NCI-H1436 treated with DMSO at 0.1 percent for 48 hours (cell line): ENCODE data around the gene ZNF318.
"Not testable (repeated sequence)": the region's sequence is repeated elsewhere in the genome, so short reads cannot be mapped to it uniquely, and the experiment has no call there.

Source experiments
- DNase-seq: peaks from one replicate; lab custom pipeline; 2025; lab: John Stamatoyannopoulos, UW

ZNF318 gene

DNA sequence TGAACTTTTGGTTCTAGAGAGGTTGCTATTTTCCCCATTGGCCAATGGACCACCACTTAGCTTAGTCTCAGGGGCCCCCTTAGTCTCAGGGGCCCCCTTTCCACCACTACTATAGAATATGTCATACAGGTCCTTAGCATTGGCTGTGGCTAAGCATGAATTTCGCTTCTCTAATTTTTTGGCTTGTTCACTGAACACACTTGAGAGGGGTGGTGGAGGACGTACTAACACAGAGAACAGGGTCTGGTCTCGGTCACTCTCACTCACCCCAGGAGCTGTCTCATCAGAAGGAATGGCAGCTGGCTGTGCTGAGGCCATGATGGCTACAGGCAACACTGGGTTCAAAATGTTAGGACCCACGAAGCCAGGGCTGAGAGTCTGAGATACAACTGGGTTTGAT, 30.3 kb downstream of the ZNF318 start:
- DNase-seq, result no peak

DNA sequence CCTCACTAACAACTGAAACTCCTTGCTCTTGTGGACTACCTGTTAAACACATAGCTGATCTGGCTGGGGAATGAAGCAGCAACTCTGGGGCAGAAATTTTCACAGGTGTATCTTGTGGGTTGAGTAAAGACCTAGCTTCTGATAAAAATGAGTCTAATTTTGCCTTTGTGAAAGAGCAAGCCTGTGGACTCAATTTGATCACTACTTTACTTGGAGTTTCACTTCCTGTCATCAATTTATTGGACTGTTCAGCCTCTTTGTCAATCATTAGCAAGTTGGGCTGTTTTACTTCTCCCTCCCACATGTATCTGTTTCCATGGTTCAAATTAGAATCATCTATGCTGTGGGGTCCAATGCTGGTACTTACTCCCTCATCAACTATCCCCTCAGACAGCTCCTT, 31.2 kb downstream of the ZNF318 start:
- DNase-seq, result no peak

DNA sequence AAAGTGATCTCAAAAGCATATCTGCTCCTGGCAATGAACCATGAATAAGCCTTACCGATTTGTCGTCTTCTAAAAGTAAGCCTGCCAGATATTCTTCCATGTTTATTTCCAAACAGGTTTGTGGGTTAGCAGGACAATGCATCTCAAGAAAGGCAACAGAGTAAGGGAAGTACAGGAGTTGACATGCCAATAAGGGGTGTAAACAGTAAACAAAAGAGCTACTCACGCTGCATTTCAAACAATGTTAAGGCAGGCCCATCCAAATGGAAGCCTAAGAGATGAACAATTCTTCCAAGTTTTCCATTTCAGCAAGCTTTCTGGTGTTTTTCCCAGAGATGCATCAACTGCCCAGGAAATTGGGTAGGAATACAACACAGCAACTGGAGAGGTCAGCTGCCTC, 33.1 kb downstream of the ZNF318 start:
- DNase-seq, result no peak

DNA sequence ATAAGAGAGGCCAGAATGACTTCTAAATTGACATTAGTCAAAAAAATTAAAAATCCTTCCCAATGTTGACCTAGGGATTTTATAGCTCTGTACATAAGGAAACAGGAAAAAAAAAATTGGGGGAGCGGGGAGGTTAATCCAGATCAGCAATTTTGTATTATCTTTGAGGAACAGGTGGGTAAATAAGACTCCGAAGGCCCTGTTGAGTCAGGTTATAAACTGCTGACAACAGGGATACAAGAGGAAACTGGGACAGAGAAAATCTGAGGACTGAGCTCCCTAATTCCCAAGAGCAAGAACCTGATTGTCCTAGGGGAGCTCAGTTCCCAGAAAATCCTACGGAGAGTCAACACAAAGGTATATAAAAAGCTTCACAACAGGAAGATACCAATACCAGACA, 34.0 kb downstream of the ZNF318 start:
- DNase-seq, result no peak

DNA sequence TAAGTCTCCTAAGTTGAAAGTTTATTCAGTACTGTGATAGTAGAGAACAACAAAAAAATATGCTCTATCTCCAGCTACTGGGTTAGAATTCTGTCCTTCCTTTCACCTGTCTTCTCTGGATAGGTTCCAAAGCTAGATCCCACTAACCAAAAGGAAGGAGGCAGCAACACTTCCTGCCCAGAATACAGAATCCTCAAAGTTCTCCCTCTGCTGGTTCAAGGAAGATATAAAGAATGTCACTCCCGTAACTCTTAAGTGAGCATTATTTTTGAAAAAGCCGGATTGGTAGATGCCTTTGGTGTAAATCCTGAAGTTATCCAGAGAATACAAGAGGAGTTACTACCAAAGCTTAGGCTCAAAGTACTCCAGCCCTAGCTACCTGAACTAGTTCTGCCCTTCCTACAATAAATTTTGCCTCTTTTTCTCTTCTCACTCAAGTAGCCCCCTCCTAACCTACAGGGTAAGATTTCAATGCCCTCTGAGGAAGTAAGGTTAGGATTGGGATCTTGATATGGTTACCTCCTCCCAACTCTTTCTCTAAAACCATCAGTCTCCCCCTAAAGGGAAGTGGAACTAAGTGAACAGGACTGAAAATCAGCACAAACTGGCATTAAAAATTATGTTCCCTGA, 34.9 kb downstream of the ZNF318 start:
- no peak for DNase-seq

DNA sequence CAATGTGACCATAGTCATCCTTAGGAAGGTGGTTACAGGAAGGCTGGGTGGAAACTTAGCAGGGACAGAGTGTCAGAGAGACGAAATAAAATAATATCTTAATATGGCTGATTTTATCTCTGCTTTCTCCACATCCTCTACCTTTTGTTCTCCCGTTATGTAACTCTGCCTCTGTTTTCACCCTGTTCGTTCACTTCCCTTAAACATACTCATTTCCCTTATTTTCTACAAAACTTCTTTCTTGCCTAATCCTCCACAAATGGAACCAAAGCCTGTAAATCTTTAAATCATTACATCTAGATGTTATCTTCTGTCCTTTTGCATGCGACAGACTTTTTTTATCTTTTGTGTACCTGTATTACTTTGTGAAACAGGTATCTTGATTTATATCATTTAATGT, 37.6 kb downstream of the ZNF318 start:
- no peak for DNase-seq

DNA sequence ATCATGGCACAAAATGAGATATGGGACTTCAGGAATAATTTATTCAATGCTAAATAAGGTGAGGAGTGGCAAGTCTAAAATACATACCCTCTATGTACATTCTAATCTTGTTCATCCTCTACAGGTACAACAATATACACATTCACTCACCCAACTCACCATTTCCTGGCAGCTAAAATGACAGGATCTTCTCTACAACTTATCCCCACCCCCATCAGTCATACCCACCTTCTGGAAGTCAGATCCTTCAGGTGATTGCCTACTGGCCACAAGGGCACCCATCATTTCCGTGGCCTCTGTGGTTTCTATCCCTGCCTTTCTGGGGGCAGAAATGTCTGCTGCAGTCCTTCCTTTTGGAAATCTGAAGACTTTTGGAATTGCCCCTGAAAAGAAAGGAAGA, 38.0 kb downstream of the ZNF318 start:
- no peak for DNase-seq

- DNase-seq, result no peak
Observed at GRCh38 chr6:43328528-43328927, 40.9 kb downstream of the ZNF318 start.

GRCh38 chr6:43325876-43326275, 43.6 kb downstream of the ZNF318 start:
- DNase-seq, result no peak

DNA sequence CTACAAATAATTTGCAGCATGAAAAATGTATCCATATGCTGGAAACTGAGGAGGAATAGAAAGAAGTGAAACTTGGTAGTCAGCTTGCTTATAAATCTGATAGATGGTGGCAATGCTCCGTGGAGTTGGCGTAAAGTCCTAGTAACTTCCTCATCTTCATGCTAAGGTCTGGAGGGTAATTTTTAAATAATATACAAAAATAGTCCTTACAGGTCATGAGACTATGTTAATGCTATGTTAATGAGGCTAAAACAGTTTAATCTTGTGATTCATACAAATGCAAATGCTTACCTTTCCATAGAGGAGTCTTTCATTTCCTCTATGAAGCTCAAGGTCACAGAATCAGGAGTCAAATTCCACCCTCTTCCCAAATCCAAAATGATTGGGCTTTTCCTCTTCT, 51.4 kb downstream of the ZNF318 start:
- no peak for DNase-seq

DNA sequence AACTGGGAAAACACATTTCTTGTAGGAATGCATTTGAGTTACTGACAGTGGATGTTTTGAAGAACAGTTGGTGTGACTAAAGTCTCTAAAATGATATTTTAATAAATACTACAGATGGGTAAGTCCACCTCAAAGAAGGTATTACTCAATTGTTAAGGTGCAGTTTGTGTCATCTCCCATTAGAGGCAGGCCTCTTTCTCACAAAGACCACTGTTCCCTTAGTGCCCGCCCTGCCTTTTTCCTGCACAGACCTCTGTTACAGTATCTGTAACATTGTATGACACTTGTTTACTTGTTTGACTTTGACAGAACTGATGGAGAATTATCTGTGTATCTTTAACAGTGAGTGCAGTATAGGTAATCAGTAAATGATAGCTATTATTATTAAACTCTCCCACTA, 55.6 kb downstream of the ZNF318 start:
- DNase-seq, result no peak

- DNase-seq, result no peak
Observed at GRCh38 chr6:43311666-43312065, 57.8 kb downstream of the ZNF318 start.

- DNase-seq, result no peak
Observed at GRCh38 chr6:43310624-43311023, 58.8 kb downstream of the ZNF318 start.

GRCh38 chr6:43310134-43310533, 59.3 kb downstream of the ZNF318 start:
- no peak for DNase-seq

GRCh38 chr6:43308990-43309477, 60.4 kb downstream of the ZNF318 start:
- no peak for DNase-seq

- peak; percentile 17 for DNase-seq
Observed at GRCh38 chr6:43308101-43308989, 61.1 kb downstream of the ZNF318 start, which contains the start of gene CRIP3. Gene CRIP3, minus strand, starts transcription at chr6:43308826. Its CDS starts 34 bp downstream, at chr6:43308792.

DNA sequence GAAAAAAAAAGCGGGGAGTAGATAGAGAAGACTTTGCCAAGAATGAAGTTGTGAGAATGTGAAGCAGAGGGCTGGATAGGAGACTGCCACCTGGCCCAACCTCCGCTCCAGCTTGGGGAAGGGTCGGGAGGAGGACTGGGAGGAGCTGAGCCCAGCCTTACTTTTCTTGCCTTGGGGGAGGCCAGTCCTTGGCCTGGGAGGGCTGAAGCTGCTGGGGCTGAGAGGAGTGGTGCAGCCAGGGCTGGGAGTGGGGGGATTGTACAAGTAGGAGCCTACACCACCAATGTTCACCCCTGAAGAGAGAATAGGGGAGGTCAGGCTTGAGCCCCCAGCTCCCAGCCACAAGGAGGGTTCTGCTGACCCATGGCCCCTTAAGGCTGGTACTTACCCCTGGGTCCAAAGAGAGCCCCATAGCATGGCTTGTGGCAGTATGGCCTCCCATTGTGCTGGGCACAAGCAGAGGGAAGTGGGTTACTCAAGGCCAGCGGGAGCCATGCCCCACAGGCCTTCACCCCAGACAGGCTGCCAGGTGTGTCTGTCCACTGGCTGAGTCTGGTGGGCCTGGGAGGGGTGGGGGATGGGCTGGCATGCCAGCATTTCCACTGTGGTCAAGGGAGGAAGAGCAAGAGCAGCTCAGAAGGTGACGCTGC, 61.9 kb downstream of the ZNF318 start:
- no peak for DNase-seq

GRCh38 chr6:43306086-43306485, 63.4 kb downstream of the ZNF318 start:
- no peak for DNase-seq

GRCh38 chr6:43304882-43305281, 64.6 kb downstream of the ZNF318 start:
- DNase-seq, result no peak

DNA sequence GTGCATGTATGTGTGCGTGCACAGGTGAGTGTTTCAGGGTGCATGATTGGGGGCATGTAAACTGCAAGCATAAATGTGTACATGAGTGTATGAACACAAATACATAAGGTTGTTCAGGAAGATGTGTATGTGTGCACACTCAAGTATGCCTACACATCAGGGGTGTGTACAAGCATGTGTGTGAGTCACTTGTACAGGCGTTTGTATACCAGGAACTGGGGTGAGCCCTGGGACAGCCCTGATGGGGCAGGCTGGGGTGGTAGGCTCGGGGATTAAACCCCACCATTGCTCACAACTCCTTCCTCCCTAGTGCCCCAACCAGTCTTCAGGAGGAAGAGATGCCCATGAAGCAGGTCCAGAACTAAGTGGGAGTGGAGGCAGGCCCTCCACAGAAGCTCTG, 65.1 kb downstream of the ZNF318 start:
- no peak for DNase-seq

DNA sequence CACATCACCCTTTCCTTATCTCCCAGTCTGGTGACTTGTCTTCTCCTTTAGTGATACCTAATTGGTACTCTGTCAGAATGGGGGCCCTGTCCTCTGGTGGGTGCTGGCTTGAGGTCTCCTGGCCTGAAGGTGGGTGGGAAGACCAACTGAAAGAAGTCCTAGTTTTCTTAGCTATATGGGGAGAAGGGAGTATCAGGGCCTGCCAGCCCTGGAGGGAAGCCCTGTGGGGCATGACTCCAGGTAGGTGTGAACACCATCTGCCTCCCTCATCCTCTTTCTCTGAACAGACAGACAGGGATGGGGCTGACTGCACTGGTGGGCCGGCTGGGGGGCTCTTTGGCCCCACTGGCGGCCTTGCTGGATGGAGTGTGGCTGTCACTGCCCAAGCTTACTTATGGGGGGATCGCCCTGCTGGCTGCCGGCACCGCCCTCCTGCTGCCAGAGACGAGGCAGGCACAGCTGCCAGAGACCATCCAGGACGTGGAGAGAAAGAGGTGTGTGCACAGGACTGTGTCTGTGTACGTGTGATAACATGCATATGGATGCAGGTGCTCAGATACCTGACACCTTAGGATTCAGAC, 65.6 kb downstream of the ZNF318 start:
- DNase-seq, result no peak

GRCh38 chr6:43303006-43303405, 66.4 kb downstream of the ZNF318 start:
- not testable (repeated sequence) for DNase-seq
